Activated CD4-positive, alpha-beta T cell treated with anti-CD3 and anti-CD28 coated beads, Interleukin-2, amount 50 U/mL, for 4 hours (primary cell): Measurements from ENCODE around the gene SMARCD2.
"Not testable (repeated sequence)": the region's sequence is repeated elsewhere in the genome, so short reads cannot be mapped to it uniquely, and the experiment has no call there.

Experiments
- DNase-seq, 2 experiments: peaks; one replicate each; pipeline ENCODE4 v3.0.0-alpha.2; 2020

The SMARCD2 gene

GRCh38 chr17:63842540-63843386 lies at the start of gene SMARCD2:
Gene SMARCD2, minus strand, starts transcription at chr17:63842685. Its CDS starts 11 bp downstream, at chr17:63842674.
- peak; percentile 99 to 100 for DNase-seq

GRCh38 chr17:63889026-63889848 lies 46.8 kb upstream of the SMARCD2 start:
- DNase-seq, result not testable (repeated sequence)

- not testable (repeated sequence) for DNase-seq
These were observed 42.6 kb upstream of the SMARCD2 start for GRCh38 chr17:63885119-63885518.

GRCh38 chr17:63882626-63883126 lies 40.2 kb upstream of the SMARCD2 start:
- DNase-seq, result not testable (repeated sequence)

- peak; percentile 56 to 61 for DNase-seq
These were observed 39.6 kb upstream of the SMARCD2 start, which contains the start of gene GH2 for GRCh38 chr17:63881935-63882601. Gene GH2, minus strand, starts transcription at chr17:63881944. Its CDS starts 143 bp downstream, at chr17:63881801.

- not testable (repeated sequence) for DNase-seq
These were observed 38.9 kb upstream of the SMARCD2 start for GRCh38 chr17:63881337-63881736.

- no peak for DNase-seq
These were observed 38.2 kb upstream of the SMARCD2 start for GRCh38 chr17:63880706-63881105.

GRCh38 chr17:63878413-63878812 lies 35.9 kb upstream of the SMARCD2 start:
- DNase-seq, result not testable (repeated sequence)

GRCh38 chr17:63874693-63875092 lies 32.2 kb upstream of the SMARCD2 start:
- DNase-seq, result not testable (repeated sequence)

- not testable (repeated sequence) for DNase-seq
These were observed 31.7 kb upstream of the SMARCD2 start for GRCh38 chr17:63874061-63874626.

GRCh38 chr17:63873577-63873976 lies 31.1 kb upstream of the SMARCD2 start, which contains the start of gene CSH2:
Gene CSH2, minus strand, starts transcription at chr17:63873677. Its CDS starts 63 bp downstream, at chr17:63873614.
- DNase-seq, result not testable (repeated sequence)

GRCh38 chr17:63871646-63872365 lies 29.3 kb upstream of the SMARCD2 start:
- DNase-seq, result not testable (repeated sequence)

GRCh38 chr17:63870292-63870665 lies 27.8 kb upstream of the SMARCD2 start:
- not testable (repeated sequence) for DNase-seq

- not testable (repeated sequence) for DNase-seq
These were observed 27.2 kb upstream of the SMARCD2 start for GRCh38 chr17:63869491-63870291.

GRCh38 chr17:63866625-63867024 lies 24.1 kb upstream of the SMARCD2 start:
- DNase-seq, result not testable (repeated sequence)

- DNase-seq, result no peak
These were observed 16.8 kb upstream of the SMARCD2 start for GRCh38 chr17:63859257-63859656.

- DNase-seq, result not testable (repeated sequence)
These were observed 13.9 kb upstream of the SMARCD2 start for GRCh38 chr17:63856425-63856824.

- no peak for DNase-seq
These were observed 12.7 kb upstream of the SMARCD2 start for GRCh38 chr17:63855185-63855584.

- no peak for DNase-seq
These were observed 12.2 kb upstream of the SMARCD2 start for GRCh38 chr17:63854709-63855108.

GRCh38 chr17:63853260-63853659 lies 10.8 kb upstream of the SMARCD2 start:
- DNase-seq, result no peak

GRCh38 chr17:63850401-63850800 lies 7.9 kb upstream of the SMARCD2 start:
- no peak for DNase-seq
